ENCODE data around the gene IFTAP.

GRCh38 chr11:36557991-36558390 lies 36.3 kb upstream of the IFTAP start:
- TF ChIP-seq CTCF (IDR thresholded peaks at IDR 0.05) (no peak), POLR2A (IDR thresholded peaks at IDR 0.05) (no peak)
